CD4-positive, alpha-beta memory T cell (primary cell): ENCODE measurements around the gene ZNF148. TPM values are rescaled to one million over a fixed set of nuclear protein-coding genes. Genes with fewer than 3 reads are reported as not detected.

ENCODE experiments used
- CTCF ChIA-PET: fragments of 350-600 bp; sonication (Branson Sonifier 250); formaldehyde crosslinking; loops from one replicate; lab custom pipeline; 2021; ENCODE audit warnings: inconsistent platforms; ENCODE audit not compliant: partially characterized antibody; lab: Charles Lee
- POLR2A ChIA-PET: fragments of 350-600 bp; sonication (Branson Sonifier 250); formaldehyde crosslinking; loops from one replicate; lab custom pipeline; 2021; ENCODE audit not compliant: partially characterized antibody; lab: Charles Lee
- DNase-seq, 5 donors: peaks; one replicate each; pipeline versions ENCODE4 v3.0.0 to v3.0.0-alpha.2; 2020 to 2022; ENCODE audit warnings: mixed read lengths in 1 of 5
- H3K27ac ChIP-seq: one replicate; pipeline ENCODE4 v1.7.0; 2013; ENCODE audit warnings: low read depth, low read length
- H3K27me3 ChIP-seq: 2 replicates; pipeline ENCODE4 v1.7.0; 2013; ENCODE audit warnings: mild to moderate bottlenecking, low read length, moderate library complexity; ENCODE audit not compliant: insufficient read depth
- H3K36me3 ChIP-seq: 2 replicates; pipeline ENCODE4 v1.7.0; 2013; ENCODE audit warnings: mild to moderate bottlenecking, low read length, moderate library complexity; ENCODE audit not compliant: insufficient read depth
- H3K4me1 ChIP-seq: 2 replicates; pipeline ENCODE4 v1.7.0; 2013; ENCODE audit warnings: mild to moderate bottlenecking, low read length, moderate library complexity; ENCODE audit not compliant: insufficient read depth
- H3K4me3 ChIP-seq, 2 donors: one replicate each; pipeline ENCODE4 v1.7.0; 2013; ENCODE audit warnings: low read length in 2 of 2, mild to moderate bottlenecking in 1 of 2
- H3K9me3 ChIP-seq, 2 donors: one replicate each; pipeline ENCODE4 v1.7.0; 2013; ENCODE audit warnings: low read length in 2 of 2, control low read depth in 1 of 2; ENCODE audit not compliant: control insufficient read depth in 1 of 2
- H3K27ac Mint-ChIP-seq, 7 donors: one replicate each; pipeline ENCODE4 v1.8.0; 2020 to 2021; ENCODE audit warnings: mixed read lengths in 7 of 7, mild to moderate bottlenecking in 6 of 7, inconsistent platforms in 3 of 7, moderate library complexity in 3 of 7
- H3K27me3 Mint-ChIP-seq, 2 donors: one replicate each; pipeline ENCODE4 v1.8.0; 2020 to 2021; ENCODE audit warnings: mixed read lengths in 2 of 2
- H3K36me3 Mint-ChIP-seq, 2 donors: one replicate each; pipeline ENCODE4 v1.8.0; 2020 to 2021; ENCODE audit warnings: mixed read lengths in 2 of 2, inconsistent platforms in 1 of 2, mild to moderate bottlenecking in 1 of 2
- H3K4me1 Mint-ChIP-seq, 4 donors: one replicate each; pipeline ENCODE4 v1.8.0; 2020 to 2021; ENCODE audit warnings: mixed read lengths in 4 of 4, mild to moderate bottlenecking in 1 of 4
- H3K4me3 Mint-ChIP-seq, 8 donors: one replicate each; pipeline ENCODE4 v1.8.0; 2020 to 2021; ENCODE audit warnings: mixed read lengths in 8 of 8, mild to moderate bottlenecking in 7 of 8, moderate library complexity in 6 of 8, inconsistent platforms in 3 of 8
- H3K9me3 Mint-ChIP-seq, 8 donors: one replicate each; pipeline ENCODE4 v1.8.0; 2020 to 2021; ENCODE audit warnings: mixed read lengths in 8 of 8, mild to moderate bottlenecking in 5 of 8, inconsistent platforms in 3 of 8, moderate library complexity in 1 of 8
- intact Hi-C: fragments of 100-400 bp; cut with micrococcal nuclease; formaldehyde crosslinking; loops from one replicate; pipeline ENCODE4 v1.15.1; 2023
- polyA plus RNA-seq, 2 donors: library from polyadenylated mRNA; unstranded; fragments of 300-500 nt; fragmentation: Illumina TruSeq; gene quantifications; one replicate each; pipeline ENCODE4 v1.2.3, GENCODE V29; 2021
- total RNA-seq, 2 experiments: library from RNA; stranded (reverse); gene quantifications; one replicate each; pipeline ENCODE4 v1.2.3, GENCODE V29; 2021

ZNF148 gene
- total and polyA plus RNA-seq, 4 experiments from 2014 or later, result 60.6 to 74.7 (median 64.0) TPM

GRCh38 chr3:125212091-125212508, 163.0 kb downstream of the ZNF148 start:
- Histone ChIP-seq H3K4me3 (no peak overlapping the region), H3K27ac (no peak overlapping the region), H3K4me1 (peaks cover 6% of the 10 kb centered on the region), H3K36me3 (no peaks in the 10 kb centered on the region), H3K9me3 (no peaks in the 10 kb centered on the region), H3K27me3 (peaks cover 19% of the 10 kb centered on the region)
- peaks cover 42 to 47% of the 10 kb centered on the region in 2 donors for H3K27me3 Mint-ChIP-seq
- CTCF ChIA-PET, result no interaction called here
- H3K4me3 Mint-ChIP-seq, result peak overlapping the region in 5 of 8 donors; percentile 14 to 70 (median 52)
- DNase-seq, result peak in 1 of 5 donors; percentile 3
- H3K36me3 Mint-ChIP-seq, result peaks cover 0 to 4% of the 10 kb centered on the region in 2 donors
- H3K27ac Mint-ChIP-seq, result no peak overlapping the region
- intact Hi-C loops, result no loop called here
- H3K4me1 Mint-ChIP-seq, result peaks cover 5 to 26% (median 9%) of the 10 kb centered on the region in 4 donors
- POLR2A ChIA-PET, result no interaction called here
- no peaks in the 10 kb centered on the region for H3K9me3 Mint-ChIP-seq

- Mint-ChIP-seq H3K27ac (no peak overlapping the region), H3K4me3 (peak overlapping the region in 5 of 8 donors; percentile 14 to 70 (median 52)), H3K9me3 (no peaks in the 10 kb centered on the region), H3K27me3 (peaks cover 42 to 47% of the 10 kb centered on the region in 2 donors), H3K36me3 (peaks cover 0 to 4% of the 10 kb centered on the region in 2 donors), H3K4me1 (peaks cover 5 to 26% (median 9%) of the 10 kb centered on the region in 4 donors)
- CTCF ChIA-PET, result no interaction called here
- H3K4me3 ChIP-seq, result no peak overlapping the region
- no peak overlapping the region for H3K27ac ChIP-seq
- intact Hi-C loops, result no loop called here
- peaks cover 6% of the 10 kb centered on the region for H3K4me1 ChIP-seq
- POLR2A ChIA-PET, result no interaction called here
- peaks cover 19% of the 10 kb centered on the region for H3K27me3 ChIP-seq
- no peaks in the 10 kb centered on the region for H3K36me3 ChIP-seq
- no peak for DNase-seq
- no peaks in the 10 kb centered on the region for H3K9me3 ChIP-seq
Observed at GRCh38 chr3:125211523-125212090, 163.5 kb downstream of the ZNF148 start.

- DNase-seq, result no peak
- ChIA-PET POLR2A (no interaction called here), CTCF (no interaction called here)
- H3K36me3 ChIP-seq, result no peaks in the 10 kb centered on the region
- peaks cover 29 to 36% of the 10 kb centered on the region in 2 donors for H3K27me3 Mint-ChIP-seq
- H3K9me3 ChIP-seq, result no peaks in the 10 kb centered on the region
- peaks cover 0 to 4% of the 10 kb centered on the region in 2 donors for H3K36me3 Mint-ChIP-seq
- peaks cover 6% of the 10 kb centered on the region for H3K4me1 ChIP-seq
- H3K4me3 ChIP-seq, result no peak overlapping the region
- H3K27ac ChIP-seq, result no peak overlapping the region
- H3K4me3 Mint-ChIP-seq, result no peak overlapping the region
- intact Hi-C loops, result no loop called here
- peaks cover 0 to 6% (median 0%) of the 10 kb centered on the region in 4 donors for H3K4me1 Mint-ChIP-seq
- H3K9me3 Mint-ChIP-seq, result peaks cover 0 to 4% (median 0%) of the 10 kb centered on the region in 8 donors
- no peak overlapping the region for H3K27ac Mint-ChIP-seq
- peaks cover 12% of the 10 kb centered on the region for H3K27me3 ChIP-seq
Observed at GRCh38 chr3:125207949-125208568, 167.1 kb downstream of the ZNF148 start.

DNA sequence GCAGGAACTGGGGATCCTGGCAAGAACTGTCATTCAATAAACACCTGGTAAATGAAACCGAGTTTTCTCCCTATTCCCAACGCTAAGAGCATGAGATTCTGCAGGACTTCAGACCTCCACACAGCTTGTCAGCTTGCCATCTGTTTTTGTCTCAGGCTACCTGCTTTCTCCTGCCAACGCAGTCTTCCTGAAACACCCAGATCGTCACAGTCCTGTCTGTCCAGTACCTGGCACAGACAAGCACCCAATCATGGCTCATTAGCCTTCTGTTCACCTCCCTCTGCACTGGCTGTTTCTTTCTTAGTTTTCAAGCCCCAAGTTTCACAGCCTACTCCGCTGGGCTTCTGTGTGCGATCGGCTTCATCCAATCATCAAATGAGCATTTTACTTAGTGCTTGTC, 167.6 kb downstream of the ZNF148 start:
- no peak overlapping the region for H3K4me3 Mint-ChIP-seq
- Histone ChIP-seq H3K27me3 (peaks cover 8% of the 10 kb centered on the region), H3K4me3 (no peak overlapping the region), H3K4me1 (peaks cover 6% of the 10 kb centered on the region), H3K27ac (no peak overlapping the region), H3K9me3 (no peaks in the 10 kb centered on the region), H3K36me3 (no peaks in the 10 kb centered on the region)
- H3K27ac Mint-ChIP-seq, result no peak overlapping the region
- H3K27me3 Mint-ChIP-seq, result peaks cover 29 to 33% of the 10 kb centered on the region in 2 donors
- CTCF ChIA-PET, result no interaction called here
- POLR2A ChIA-PET, result no interaction called here
- H3K36me3 Mint-ChIP-seq, result peaks cover 0 to 4% of the 10 kb centered on the region in 2 donors
- peaks cover 0 to 4% (median under 1%) of the 10 kb centered on the region in 8 donors for H3K9me3 Mint-ChIP-seq
- DNase-seq, result no peak
- peaks cover 0 to 6% (median 0%) of the 10 kb centered on the region in 4 donors for H3K4me1 Mint-ChIP-seq
- intact Hi-C loops, result no loop called here

DNA sequence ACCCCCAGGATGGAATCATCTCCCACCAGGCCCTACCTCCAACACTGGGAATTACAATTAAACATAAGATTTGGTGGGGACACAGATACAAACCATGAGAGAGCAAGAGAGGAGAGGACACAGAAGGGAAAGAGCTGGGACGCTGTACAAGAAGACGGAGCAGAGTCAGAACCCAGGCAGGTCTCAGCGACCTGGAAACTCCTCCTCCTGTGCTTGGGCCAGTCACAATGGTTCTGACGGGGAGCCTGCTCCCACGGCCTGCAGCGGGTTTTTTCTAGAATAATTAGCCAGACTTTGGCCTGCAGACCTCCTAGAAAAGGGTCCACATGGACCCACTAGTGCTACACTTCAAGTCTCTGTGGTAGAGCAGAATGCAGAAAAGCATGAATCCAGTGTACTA, 168.2 kb downstream of the ZNF148 start:
- Mint-ChIP-seq H3K9me3 (peaks cover 0 to 7% (median 5%) of the 10 kb centered on the region in 8 donors), H3K27ac (no peak overlapping the region), H3K36me3 (peaks cover 0 to 4% of the 10 kb centered on the region in 2 donors), H3K4me1 (peaks cover 0 to 4% (median 0%) of the 10 kb centered on the region in 4 donors), H3K4me3 (no peak overlapping the region), H3K27me3 (peaks cover 31 to 36% of the 10 kb centered on the region in 2 donors)
- Histone ChIP-seq H3K9me3 (no peaks in the 10 kb centered on the region), H3K4me1 (peaks cover under 1% of the 10 kb centered on the region), H3K4me3 (no peak overlapping the region), H3K36me3 (no peaks in the 10 kb centered on the region), H3K27me3 (peaks cover 7% of the 10 kb centered on the region), H3K27ac (no peak overlapping the region)
- POLR2A ChIA-PET, result no interaction called here
- intact Hi-C loops, result no loop called here
- DNase-seq, result no peak
- CTCF ChIA-PET, result no interaction called here

- H3K27ac Mint-ChIP-seq, result no peak overlapping the region
- H3K9me3 Mint-ChIP-seq, result peaks cover 0 to 7% (median 5%) of the 10 kb centered on the region in 8 donors
- intact Hi-C loops, result no loop called here
- H3K4me3 Mint-ChIP-seq, result no peak overlapping the region
- H3K4me1 Mint-ChIP-seq, result peaks cover 0 to 5% (median 0%) of the 10 kb centered on the region in 4 donors
- Histone ChIP-seq H3K36me3 (no peaks in the 10 kb centered on the region), H3K9me3 (no peaks in the 10 kb centered on the region), H3K27ac (no peak overlapping the region), H3K27me3 (no peaks in the 10 kb centered on the region), H3K4me3 (no peak overlapping the region), H3K4me1 (no peaks in the 10 kb centered on the region)
- CTCF ChIA-PET, result no interaction called here
- H3K36me3 Mint-ChIP-seq, result peaks cover 0 to 4% of the 10 kb centered on the region in 2 donors
- H3K27me3 Mint-ChIP-seq, result peaks cover 8 to 15% of the 10 kb centered on the region in 2 donors
- DNase-seq, result no peak
- POLR2A ChIA-PET, result no interaction called here
Observed at GRCh38 chr3:125203731-125204130, 171.4 kb downstream of the ZNF148 start.

DNA sequence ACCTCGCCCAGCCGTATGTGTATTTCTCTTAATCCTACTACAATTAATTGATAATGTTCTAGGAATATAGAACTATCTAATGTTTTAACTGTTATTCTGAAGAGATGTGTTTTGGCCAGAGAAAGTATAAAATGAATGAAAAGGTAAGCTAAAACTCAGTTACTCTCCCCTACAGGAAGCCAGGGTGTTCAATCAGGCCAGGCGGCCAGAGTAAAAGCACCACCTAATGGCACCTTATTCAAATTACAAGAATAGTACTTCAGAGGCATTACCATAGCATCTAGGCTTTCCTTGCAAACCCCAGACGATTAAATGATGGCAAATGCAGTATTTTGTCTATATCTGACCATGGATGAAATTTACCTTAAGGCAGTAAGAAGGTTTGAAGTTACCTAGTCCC, 172.9 kb downstream of the ZNF148 start:
- H3K27me3 ChIP-seq, result no peaks in the 10 kb centered on the region
- intact Hi-C loops, result no loop called here
- no peak overlapping the region for H3K4me3 ChIP-seq
- Mint-ChIP-seq H3K9me3 (peaks cover 0 to 7% (median 5%) of the 10 kb centered on the region in 8 donors), H3K27ac (no peak overlapping the region), H3K27me3 (peaks cover 6 to 9% of the 10 kb centered on the region in 2 donors), H3K36me3 (no peaks in the 10 kb centered on the region), H3K4me1 (peaks cover 0 to 5% (median 0%) of the 10 kb centered on the region in 4 donors), H3K4me3 (no peak overlapping the region)
- POLR2A ChIA-PET, result no interaction called here
- H3K9me3 ChIP-seq, result no peaks in the 10 kb centered on the region
- no peak for DNase-seq
- CTCF ChIA-PET, result interaction anchor here (1.5 kb wide), 1 partner anchor 206 kb away, joined by 3 read pairs; no protein-coding TSS in a partner anchor
- H3K4me1 ChIP-seq, result no peaks in the 10 kb centered on the region
- H3K27ac ChIP-seq, result no peak overlapping the region
- no peaks in the 10 kb centered on the region for H3K36me3 ChIP-seq
